Astrocyte of the cerebellum (primary cell): Measurements from ENCODE around the gene SH3PXD2B.
"Not testable (repeated sequence)": the region's sequence is repeated elsewhere in the genome, so short reads cannot be mapped to it uniquely, and the experiment has no call there.

Experiments used
- DNase-seq: peaks from one replicate; pipeline ENCODE4 v3.0.0-alpha.2; 2011; ENCODE audit warnings: low read depth
- H3K4me3 ChIP-seq: 2 replicates; pipeline ENCODE4 v1.5.1; 2011; ENCODE audit warnings: mild to moderate bottlenecking, low read depth, low read length, moderate library complexity
- in situ Hi-C: cut with HindIII; loops from 2 replicates; pipeline ENCODE4 v1.10.0; 2017; ENCODE audit warnings: low sequenced_read_pairs
- TF ChIP-seq, protein P1 (sequence below): IDR thresholded peaks from 2 replicates; pipeline ENCODE4 v1.5.1; 2012; ENCODE audit warnings: low read length, low read depth, moderate library complexity, mild to moderate bottlenecking; ENCODE audit errors: missing control alignments

The SH3PXD2B gene

DNA sequence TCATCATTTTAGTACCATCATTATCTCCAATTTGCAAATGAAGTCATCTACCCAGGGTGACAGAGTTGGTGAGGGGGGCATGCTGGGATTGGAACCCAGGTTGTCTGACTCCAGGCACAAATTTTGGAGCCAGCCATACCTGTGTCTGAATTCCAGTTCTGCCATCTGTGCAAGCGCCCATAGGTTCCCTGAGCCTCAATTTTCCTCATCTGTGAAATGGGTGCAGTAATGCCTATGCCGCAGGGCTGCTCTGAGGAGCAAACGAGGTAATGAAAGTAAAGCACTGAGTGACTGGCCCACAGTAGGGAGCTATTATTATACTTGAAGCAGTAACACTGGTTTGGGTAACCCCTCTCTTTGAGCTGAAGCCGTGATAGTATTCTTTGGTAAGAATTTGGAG, 49.6 kb downstream of the SH3PXD2B start:
- in situ Hi-C loops: no loop called here
- no peak for DNase-seq
- H3K4me3 ChIP-seq: no peak overlapping the region
- TF ChIP-seq, protein P1, sequence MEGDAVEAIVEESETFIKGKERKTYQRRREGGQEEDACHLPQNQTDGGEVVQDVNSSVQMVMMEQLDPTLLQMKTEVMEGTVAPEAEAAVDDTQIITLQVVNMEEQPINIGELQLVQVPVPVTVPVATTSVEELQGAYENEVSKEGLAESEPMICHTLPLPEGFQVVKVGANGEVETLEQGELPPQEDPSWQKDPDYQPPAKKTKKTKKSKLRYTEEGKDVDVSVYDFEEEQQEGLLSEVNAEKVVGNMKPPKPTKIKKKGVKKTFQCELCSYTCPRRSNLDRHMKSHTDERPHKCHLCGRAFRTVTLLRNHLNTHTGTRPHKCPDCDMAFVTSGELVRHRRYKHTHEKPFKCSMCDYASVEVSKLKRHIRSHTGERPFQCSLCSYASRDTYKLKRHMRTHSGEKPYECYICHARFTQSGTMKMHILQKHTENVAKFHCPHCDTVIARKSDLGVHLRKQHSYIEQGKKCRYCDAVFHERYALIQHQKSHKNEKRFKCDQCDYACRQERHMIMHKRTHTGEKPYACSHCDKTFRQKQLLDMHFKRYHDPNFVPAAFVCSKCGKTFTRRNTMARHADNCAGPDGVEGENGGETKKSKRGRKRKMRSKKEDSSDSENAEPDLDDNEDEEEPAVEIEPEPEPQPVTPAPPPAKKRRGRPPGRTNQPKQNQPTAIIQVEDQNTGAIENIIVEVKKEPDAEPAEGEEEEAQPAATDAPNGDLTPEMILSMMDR: no peak

DNA sequence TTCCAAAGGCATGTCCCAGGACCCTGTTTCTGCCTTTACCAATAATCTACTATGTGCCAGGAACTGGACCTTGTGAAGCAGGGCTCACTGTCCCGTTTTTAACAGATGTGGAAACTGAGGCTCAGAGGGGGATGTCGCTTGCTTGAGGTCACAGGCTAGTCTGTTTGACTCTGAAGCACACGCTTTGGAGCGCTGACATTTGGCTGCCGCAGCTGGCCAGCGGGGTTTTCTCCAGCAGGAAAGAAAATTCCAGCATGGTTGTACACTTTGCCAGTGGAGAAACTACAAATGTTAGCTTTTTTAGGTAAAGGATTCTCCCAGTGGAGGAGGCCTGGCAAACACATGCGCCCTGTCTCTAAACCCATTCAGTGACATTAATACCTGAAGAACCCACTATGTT, 50.5 kb downstream of the SH3PXD2B start:
- in situ Hi-C loops: no loop called here
- no peak for DNase-seq
- no peak overlapping the region for H3K4me3 ChIP-seq
- TF ChIP-seq, protein P1: no peak

DNA sequence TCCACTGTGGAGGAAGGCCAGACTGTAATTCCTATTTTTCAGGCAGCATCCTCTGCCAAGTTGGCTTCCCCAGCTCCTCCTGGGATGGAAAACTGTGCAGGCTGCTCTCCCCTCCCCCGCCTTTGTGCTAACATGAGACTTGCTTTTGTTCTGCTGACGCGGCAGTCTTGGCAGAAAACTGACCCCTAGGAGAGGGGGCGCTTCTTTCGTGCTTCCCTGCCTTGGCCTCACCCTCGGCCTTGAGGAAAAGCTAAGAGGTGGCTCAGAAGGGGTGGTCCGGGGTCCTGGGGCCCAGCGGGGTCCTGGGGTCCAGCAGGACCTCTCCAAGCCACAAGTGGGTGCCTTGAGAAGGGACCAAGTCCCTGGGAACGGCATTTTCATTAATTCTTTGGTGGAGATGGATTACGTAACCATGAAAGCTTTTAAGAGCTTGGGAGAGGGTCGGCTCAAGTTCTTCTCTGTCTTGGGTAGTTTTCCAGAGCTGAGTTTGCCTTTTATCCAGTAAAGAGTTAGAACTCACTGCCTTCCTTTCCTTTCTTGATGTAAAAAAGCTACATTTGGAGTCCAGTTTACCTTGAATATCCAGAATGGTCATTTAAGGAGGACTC, 51.0 kb downstream of the SH3PXD2B start:
- in situ Hi-C loops: no loop called here
- H3K4me3 ChIP-seq: no peak overlapping the region
- peak; percentile 75 for DNase-seq
- TF ChIP-seq, protein P1: no peak

DNA sequence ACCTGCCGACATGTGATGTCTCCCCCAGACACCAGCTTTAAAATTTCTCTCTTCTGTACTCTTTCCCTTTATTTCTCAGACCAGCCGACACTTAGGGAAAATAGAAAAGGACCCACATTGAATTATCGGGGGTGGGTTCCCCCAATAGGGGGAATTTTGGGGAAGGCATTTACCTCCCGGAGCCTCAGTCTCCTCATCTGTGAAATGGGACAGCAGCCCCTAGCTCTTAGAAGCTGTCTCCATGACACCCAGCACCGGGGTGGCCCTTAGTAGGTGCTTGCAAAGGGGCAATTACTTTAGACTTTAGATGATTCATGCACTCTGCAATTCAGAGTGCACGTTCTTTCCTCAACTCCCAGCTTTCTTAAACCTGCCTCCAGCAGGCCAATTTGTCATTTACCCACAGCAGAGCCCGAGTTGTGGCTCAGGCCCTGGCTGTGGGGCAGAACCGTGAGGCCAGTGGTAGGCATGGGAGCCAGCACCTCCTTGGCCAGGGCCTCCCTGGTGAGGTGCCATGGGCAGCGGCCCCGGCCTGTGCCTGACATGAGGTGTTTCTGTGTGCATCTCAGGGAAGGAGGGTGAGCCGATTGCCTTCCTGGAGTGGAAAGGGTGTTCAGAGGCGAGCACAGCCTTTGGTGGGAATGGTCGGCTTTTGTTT, 51.7 kb downstream of the SH3PXD2B start:
- TF ChIP-seq, protein P1: no peak
- no peak for DNase-seq
- no peak overlapping the region for H3K4me3 ChIP-seq
- in situ Hi-C loops: no loop called here

DNA sequence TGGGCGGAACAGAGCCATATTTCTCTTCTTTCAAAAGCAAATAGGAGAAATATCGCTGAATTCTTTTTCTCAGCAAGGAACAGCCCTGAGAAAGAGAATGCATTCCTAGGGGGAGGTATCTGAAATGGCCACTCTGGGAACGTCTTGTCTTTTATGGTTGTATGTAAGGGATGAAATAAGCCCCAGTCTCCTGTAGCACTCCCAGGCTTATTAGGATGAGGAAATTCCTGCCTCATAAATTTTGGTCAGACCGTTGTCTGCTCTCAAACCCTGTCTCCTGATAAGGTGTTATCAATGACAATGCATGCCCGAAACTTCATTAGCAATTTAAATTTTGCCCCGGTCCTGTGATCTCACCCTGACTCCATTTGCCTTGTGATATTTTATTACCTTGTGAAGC, 52.3 kb downstream of the SH3PXD2B start:
- H3K4me3 ChIP-seq, in situ Hi-C loops, DNase-seq: not testable (repeated sequence)

DNA sequence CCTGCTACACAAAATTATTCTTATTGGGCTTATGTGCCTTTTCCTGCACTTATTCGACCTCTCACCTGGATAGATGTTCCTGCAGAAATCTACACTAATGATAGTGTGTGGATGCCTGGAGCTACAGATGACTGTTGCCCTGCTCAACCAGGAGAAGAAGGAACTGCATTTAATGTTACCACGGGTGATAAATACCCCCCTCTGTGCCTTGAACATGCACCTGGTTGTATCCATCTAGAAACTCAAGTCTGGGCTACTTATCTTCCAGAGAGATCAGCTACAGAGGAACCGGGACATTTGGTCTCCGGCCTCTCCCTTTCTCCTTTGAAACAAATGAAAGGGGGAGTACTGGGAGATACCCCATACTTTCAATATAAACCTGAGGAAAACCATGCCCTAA, 54.5 kb downstream of the SH3PXD2B start:
- no peak overlapping the region for H3K4me3 ChIP-seq
- DNase-seq: no peak
- in situ Hi-C loops: no loop called here
- TF ChIP-seq, protein P1: no peak

DNA sequence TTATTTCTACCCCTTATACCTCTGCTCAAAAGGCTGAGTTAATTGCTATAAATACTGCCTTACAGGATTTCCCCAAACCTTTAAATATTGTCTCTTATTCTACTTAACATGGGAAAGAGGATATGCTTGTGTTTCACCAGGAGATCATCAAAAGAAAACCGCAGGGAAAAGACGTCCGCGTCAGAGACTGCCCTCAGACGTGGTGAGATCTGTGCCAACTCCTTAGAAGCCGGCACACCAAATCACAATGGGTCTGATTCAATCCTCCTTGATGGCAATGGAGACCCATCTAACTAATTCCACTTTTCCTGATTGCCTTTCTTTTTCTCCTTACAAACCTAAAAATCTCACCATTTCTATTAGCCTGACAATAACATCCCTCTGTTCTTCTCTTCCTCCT, 55.0 kb downstream of the SH3PXD2B start:
- no peak for DNase-seq
- TF ChIP-seq, protein P1: no peak
- no peak overlapping the region for H3K4me3 ChIP-seq
- in situ Hi-C loops: no loop called here

DNA sequence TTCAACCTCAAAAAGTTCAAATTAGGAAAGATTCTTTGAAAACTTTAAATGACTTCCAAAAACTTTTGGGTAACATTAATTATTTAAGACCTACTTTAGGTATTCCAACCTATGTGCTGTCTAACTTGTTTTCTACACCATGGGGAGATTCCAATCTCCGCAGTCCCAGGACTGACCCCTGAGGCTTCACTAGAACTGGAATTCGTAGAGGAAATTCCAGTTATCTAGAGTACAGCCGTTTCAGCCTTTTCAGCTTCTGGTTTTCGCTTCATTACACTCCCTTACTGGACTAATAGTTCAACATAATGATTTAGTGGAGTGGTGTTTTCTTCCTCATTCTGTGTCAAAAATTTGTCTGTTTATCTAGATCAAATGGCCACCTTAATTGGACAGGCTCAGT, 55.7 kb downstream of the SH3PXD2B start:
- in situ Hi-C loops, DNase-seq, H3K4me3 ChIP-seq: not testable (repeated sequence)

DNA sequence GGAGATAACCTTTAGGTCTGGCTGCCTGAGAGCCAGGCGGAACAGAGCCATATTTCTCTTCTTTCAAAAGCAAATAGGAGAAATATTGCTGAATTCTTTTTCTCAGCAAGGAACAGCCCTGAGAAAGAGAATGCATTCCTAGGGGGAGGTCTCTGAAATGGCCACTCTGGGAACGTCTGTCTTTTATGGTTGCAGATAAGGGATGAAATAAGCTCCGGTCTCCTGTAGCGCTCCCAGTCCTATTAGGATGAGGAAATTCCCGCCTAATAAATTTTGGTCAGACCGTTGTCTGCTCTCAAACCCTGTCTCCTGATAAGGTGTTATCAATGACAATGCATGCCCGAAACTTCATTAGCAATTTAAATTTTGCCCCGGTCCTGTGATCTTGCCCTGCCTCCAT, 57.3 kb downstream of the SH3PXD2B start:
- H3K4me3 ChIP-seq, in situ Hi-C loops, DNase-seq: not testable (repeated sequence)
